Hepatocyte (in vitro differentiated cells): ENCODE measurements around the gene TBC1D5. TPM values are rescaled to one million over a fixed set of nuclear protein-coding genes. Genes with fewer than 3 reads are reported as not detected.

Experiments used
- DNase-seq: peaks from one replicate; pipeline ENCODE4 v3.0.0-alpha.2; 2016; ENCODE audit warnings: low spot score
- H2AFZ ChIP-seq: fragments of 200-600 bp; sonication (generic); 2 replicates; pipeline ENCODE4 v1.6.0; 2016; ENCODE audit warnings: antibody characterized with exemption, mild to moderate bottlenecking
- H3K27ac ChIP-seq: fragments of 200-600 bp; sonication (generic); 2 replicates; pipeline ENCODE4 v1.5.1; 2016; ENCODE audit warnings: mild to moderate bottlenecking
- H3K27me3 ChIP-seq: fragments of 200-600 bp; sonication (generic); 2 replicates; pipeline ENCODE4 v1.6.1; 2016
- H3K36me3 ChIP-seq: fragments of 200-600 bp; sonication (generic); replicated peaks from 2 replicates; pipeline ENCODE4 v1.5.1; 2016; ENCODE audit warnings: low read depth; ENCODE audit not compliant: insufficient read depth
- H3K4me1 ChIP-seq: fragments of 200-600 bp; sonication (generic); 2 replicates; pipeline ENCODE4 v1.5.1; 2016; ENCODE audit warnings: mild to moderate bottlenecking, moderate library complexity; ENCODE audit not compliant: insufficient read depth
- H3K4me2 ChIP-seq: fragments of 200-600 bp; sonication (generic); 2 replicates; pipeline ENCODE4 v1.6.0; 2016
- H3K4me3 ChIP-seq: fragments of 200-600 bp; sonication (generic); 2 replicates; pipeline ENCODE4 v1.5.1; 2016; ENCODE audit warnings: mild to moderate bottlenecking
- H3K79me2 ChIP-seq: fragments of 200-600 bp; sonication (generic); 2 replicates; pipeline ENCODE4 v1.6.0; 2017; ENCODE audit warnings: mild to moderate bottlenecking
- H3K9me2 ChIP-seq: fragments of 200-600 bp; sonication (generic); replicated peaks from 2 replicates; pipeline ENCODE4 v1.6.0; 2017; ENCODE audit warnings: mild to moderate bottlenecking; ENCODE audit not compliant: insufficient read depth
- H3K9me3 ChIP-seq: fragments of 200-600 bp; sonication (generic); 2 replicates; pipeline ENCODE4 v1.5.1; 2016; ENCODE audit warnings: low read depth, mild to moderate bottlenecking
- H4K20me1 ChIP-seq: fragments of 200-600 bp; sonication (generic); 2 replicates; pipeline ENCODE4 v1.6.0; 2016; ENCODE audit warnings: mild to moderate bottlenecking; ENCODE audit not compliant: insufficient read depth, poor library complexity, severe bottlenecking
- CTCF ChIP-seq: fragments of 200-600 bp; sonication (generic); IDR thresholded peaks from 2 replicates; pipeline ENCODE4 v1.5.1; 2016; ENCODE audit warnings: antibody characterized with exemption, mild to moderate bottlenecking; ENCODE audit not compliant: poor library complexity
- EZH2 ChIP-seq: fragments of 200-600 bp; sonication (generic); IDR thresholded peaks from 2 replicates; pipeline ENCODE4 v1.6.1; 2016; ENCODE audit warnings: antibody characterized with exemption, mild to moderate bottlenecking, borderline replicate concordance
- EZH2phosphoT487 ChIP-seq: fragments of 200-600 bp; sonication (generic); IDR thresholded peaks from one replicate; pipeline ENCODE4 v1.6.1; 2018; ENCODE audit warnings: antibody characterized with exemption, mild to moderate bottlenecking, low read depth, moderate library complexity; ENCODE audit not compliant: unreplicated experiment, severe bottlenecking
- WGBS: methylation state at CpG from one replicate; pipeline ENCODE4 v1.1.6; 2016; ENCODE audit warnings: low lambda C conversion rate; ENCODE audit errors: missing lambda C conversion rate; 5-methylcytosine and 5-hydroxymethylcytosine counted together
- polyA plus RNA-seq: library from polyadenylated mRNA; unstranded; fragments of >200 nt; fragmentation: Nextera tagmentation; extraction: Ambion mirVana; gene quantifications from 2 replicates; pipeline ENCODE4 v1.2.1, GENCODE V29; 2016
- small RNA-seq: library from RNA; depleted of rRNA; stranded (forward); fragments of <200 nt; gene quantifications from one replicate; pipeline ENCODE3, GENCODE V24; 2014
- total RNA-seq: library from RNA; depleted of rRNA; stranded (reverse); fragments of >200 nt; gene quantifications from 2 replicates; pipeline ENCODE4 v1.2.3, GENCODE V29; 2014

TBC1D5 gene
- total and polyA plus RNA-seq, 2 experiments from 2014 or later: 17.0 to 64.2 TPM

- H3K4me2 ChIP-seq: no peak overlapping the region
- no peak overlapping the region for H2AFZ ChIP-seq
- no peaks in the 10 kb centered on the region for H3K9me3 ChIP-seq
- no peak for TF ChIP-seq EZH2
- no peak for TF ChIP-seq CTCF
- no peak for TF ChIP-seq EZH2phosphoT487
- H3K4me1 ChIP-seq: no peaks in the 10 kb centered on the region
- H3K79me2 ChIP-seq: no peaks in the 10 kb centered on the region
- H3K4me3 ChIP-seq: no peak overlapping the region
- no peaks in the 10 kb centered on the region for H3K27me3 ChIP-seq
- no peaks in the 10 kb centered on the region for H4K20me1 ChIP-seq
- H3K27ac ChIP-seq: no peak overlapping the region
- H3K36me3 ChIP-seq: no peaks in the 10 kb centered on the region
- H3K9me2 ChIP-seq: no peaks in the 10 kb centered on the region
- no peak for DNase-seq
- 83% methylated on average over 8 of the region's 8 CpGs for WGBS
These were observed 631.6 kb downstream of the TBC1D5 start for GRCh38 chr3:17110660-17111396.

Small RNA genes within 50 kb of the gene (small RNA-seq; reads per million reads assigned to genes)
- gene AC104451.1 (not detected), gene RNU7-10P (not detected)
